Brain microvascular endothelial cell (primary cell): Measurements from ENCODE around the gene COQ10A.
A peak's percentile ranks its signal among the peaks of the same experiment; 100 is the strongest.
"Not testable (repeated sequence)": the region's sequence is repeated elsewhere in the genome, so short reads cannot be mapped to it uniquely, and the experiment has no call there.

Source experiments
- DNase-seq: peaks from one replicate; pipeline ENCODE4 v3.0.0-alpha.2; 2020
- H3K27ac ChIP-seq: fragments of 250-450 bp; sonication (Bioruptor Pico); 2 replicates; pipeline ENCODE4 v1.5.1; 2020; ENCODE audit warnings: mild to moderate bottlenecking, moderate library complexity
- H3K27me3 ChIP-seq: fragments of 250-450 bp; sonication (Bioruptor Pico); replicated peaks from 2 replicates; pipeline ENCODE4 v1.5.1; 2020; ENCODE audit warnings: mild to moderate bottlenecking
- H3K36me3 ChIP-seq: fragments of 250-450 bp; sonication (Bioruptor Pico); replicated peaks from 2 replicates; pipeline ENCODE4 v1.5.1; 2020; ENCODE audit warnings: mild to moderate bottlenecking
- H3K4me3 ChIP-seq: 2 replicates; pipeline ENCODE4 v1.5.1; 2011; ENCODE audit warnings: low read depth, mild to moderate bottlenecking, control low read depth, low read length, moderate library complexity
- in situ Hi-C: cut with HindIII; loops from 2 replicates; pipeline ENCODE4 v1.10.0; 2017; ENCODE audit warnings: low sequenced_read_pairs, low pct_ligation_motif_present
- TF ChIP-seq, protein P1 (sequence below): IDR thresholded peaks from 2 replicates; pipeline ENCODE4 v1.5.1; 2011; ENCODE audit warnings: low read depth, mild to moderate bottlenecking, moderate library complexity, low read length, control low read depth, inconsistent platforms; ENCODE audit errors: missing control alignments

COQ10A gene

DNA sequence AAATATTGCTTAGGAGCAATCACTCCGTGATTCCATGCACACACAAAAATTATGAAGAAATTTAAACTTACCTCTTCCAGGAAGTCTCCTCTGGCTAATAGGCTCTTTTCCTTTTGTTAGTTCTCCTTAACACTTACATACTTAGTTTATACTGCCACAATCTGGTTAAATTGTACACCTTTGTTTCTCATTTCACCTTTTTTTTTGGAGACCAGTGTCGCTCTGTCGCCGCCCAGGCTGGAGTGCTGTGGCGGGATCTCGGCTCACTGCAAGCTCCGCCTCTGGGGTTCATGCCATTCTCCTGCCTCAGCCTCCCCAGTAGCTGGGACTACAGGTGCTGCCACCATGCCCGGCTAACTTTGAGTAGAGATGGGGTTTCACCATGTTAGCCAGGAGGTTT is 6.4 kb upstream of the COQ10A start:
- Histone ChIP-seq H3K27ac (no peak overlapping the region), H3K4me3 (no peak overlapping the region), H3K27me3 (no peaks in the 10 kb centered on the region), H3K36me3 (peaks cover 14% of the 10 kb centered on the region)
- TF ChIP-seq, protein P1, sequence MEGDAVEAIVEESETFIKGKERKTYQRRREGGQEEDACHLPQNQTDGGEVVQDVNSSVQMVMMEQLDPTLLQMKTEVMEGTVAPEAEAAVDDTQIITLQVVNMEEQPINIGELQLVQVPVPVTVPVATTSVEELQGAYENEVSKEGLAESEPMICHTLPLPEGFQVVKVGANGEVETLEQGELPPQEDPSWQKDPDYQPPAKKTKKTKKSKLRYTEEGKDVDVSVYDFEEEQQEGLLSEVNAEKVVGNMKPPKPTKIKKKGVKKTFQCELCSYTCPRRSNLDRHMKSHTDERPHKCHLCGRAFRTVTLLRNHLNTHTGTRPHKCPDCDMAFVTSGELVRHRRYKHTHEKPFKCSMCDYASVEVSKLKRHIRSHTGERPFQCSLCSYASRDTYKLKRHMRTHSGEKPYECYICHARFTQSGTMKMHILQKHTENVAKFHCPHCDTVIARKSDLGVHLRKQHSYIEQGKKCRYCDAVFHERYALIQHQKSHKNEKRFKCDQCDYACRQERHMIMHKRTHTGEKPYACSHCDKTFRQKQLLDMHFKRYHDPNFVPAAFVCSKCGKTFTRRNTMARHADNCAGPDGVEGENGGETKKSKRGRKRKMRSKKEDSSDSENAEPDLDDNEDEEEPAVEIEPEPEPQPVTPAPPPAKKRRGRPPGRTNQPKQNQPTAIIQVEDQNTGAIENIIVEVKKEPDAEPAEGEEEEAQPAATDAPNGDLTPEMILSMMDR: no peak
- no peak for DNase-seq
- in situ Hi-C loops: no loop called here

DNA sequence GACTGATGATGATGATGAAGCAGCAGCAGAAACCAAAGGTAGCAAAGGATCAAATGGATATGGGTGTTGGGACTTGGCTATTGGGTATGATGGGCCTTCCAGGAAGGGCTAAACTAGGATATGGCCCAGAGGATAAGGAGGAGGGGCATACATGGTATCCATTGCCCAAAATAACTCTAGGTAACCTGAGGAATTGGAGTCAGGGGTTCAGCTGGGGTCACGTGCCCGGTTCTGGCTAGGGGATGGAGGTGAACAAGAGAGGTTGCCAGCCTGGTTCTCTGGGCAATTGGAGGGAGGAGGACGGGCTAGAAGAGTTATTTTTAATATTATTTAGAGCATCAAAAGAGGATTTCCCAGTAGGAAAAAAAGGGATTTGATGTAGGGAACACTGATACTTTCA is 5.8 kb upstream of the COQ10A start:
- H3K27ac ChIP-seq: no peak overlapping the region
- no peak overlapping the region for H3K4me3 ChIP-seq
- DNase-seq: no peak
- H3K27me3 ChIP-seq: no peaks in the 10 kb centered on the region
- TF ChIP-seq, protein P1: no peak
- in situ Hi-C loops: no loop called here
- H3K36me3 ChIP-seq: peaks cover 10% of the 10 kb centered on the region

GRCh38 chr12:56261503-56262232 is 5.1 kb upstream of the COQ10A start:
- Histone ChIP-seq H3K27ac (peak overlapping the region; percentile 31), H3K4me3 (no peak overlapping the region), H3K27me3 (no peaks in the 10 kb centered on the region), H3K36me3 (peaks cover 3% of the 10 kb centered on the region)
- TF ChIP-seq, protein P1: no peak
- DNase-seq: peak; percentile 70
- in situ Hi-C loops: no loop called here

DNA sequence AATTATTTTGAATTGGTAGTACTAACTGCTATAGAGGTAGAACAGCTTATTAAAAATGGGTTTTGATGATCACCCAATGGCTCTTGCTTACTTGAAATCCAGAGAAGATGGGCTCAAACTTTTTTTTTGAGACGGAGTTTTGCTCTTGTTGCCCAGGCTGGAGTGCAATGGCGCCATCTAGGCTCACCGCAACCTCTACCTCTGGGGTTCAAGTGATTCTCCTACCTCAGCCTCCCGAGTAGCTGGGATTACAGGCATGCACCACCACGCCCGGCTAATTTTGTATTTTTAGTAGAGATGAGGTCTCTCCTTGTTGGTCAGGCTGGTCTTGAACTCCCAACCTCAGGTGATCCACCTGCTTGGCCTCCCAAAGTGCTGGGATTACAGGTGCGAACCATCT is 3.8 kb upstream of the COQ10A start:
- H3K4me3 ChIP-seq, DNase-seq, in situ Hi-C loops, H3K36me3 ChIP-seq, H3K27ac ChIP-seq, H3K27me3 ChIP-seq: not testable (repeated sequence)

- Histone ChIP-seq H3K4me3 (peak overlapping the region; percentile 86), H3K36me3 (peaks cover 17% of the 10 kb centered on the region)
- H3K27ac ChIP-seq, H3K27me3 ChIP-seq, DNase-seq, in situ Hi-C loops: not testable (repeated sequence)
Observed at GRCh38 chr12:56266068-56266692, 562 bp upstream of the COQ10A start.

- Histone ChIP-seq H3K27me3 (no peaks in the 10 kb centered on the region), H3K27ac (no peak overlapping the region), H3K36me3 (peaks cover 29% of the 10 kb centered on the region), H3K4me3 (peak overlapping the region; percentile 86)
- in situ Hi-C loops: no loop called here
- TF ChIP-seq, protein P1: no peak
- DNase-seq: no peak
Observed at GRCh38 chr12:56267443-56268071, 815 bp downstream of the COQ10A start.
